Measurements from ENCODE around the gene SLIT2. TPM values are rescaled to one million over a fixed set of nuclear protein-coding genes. Genes with fewer than 3 reads are reported as not detected.

The SLIT2 gene
- total RNA-seq, 1 experiment from 2014 or later = 3.8 TPM

DNA sequence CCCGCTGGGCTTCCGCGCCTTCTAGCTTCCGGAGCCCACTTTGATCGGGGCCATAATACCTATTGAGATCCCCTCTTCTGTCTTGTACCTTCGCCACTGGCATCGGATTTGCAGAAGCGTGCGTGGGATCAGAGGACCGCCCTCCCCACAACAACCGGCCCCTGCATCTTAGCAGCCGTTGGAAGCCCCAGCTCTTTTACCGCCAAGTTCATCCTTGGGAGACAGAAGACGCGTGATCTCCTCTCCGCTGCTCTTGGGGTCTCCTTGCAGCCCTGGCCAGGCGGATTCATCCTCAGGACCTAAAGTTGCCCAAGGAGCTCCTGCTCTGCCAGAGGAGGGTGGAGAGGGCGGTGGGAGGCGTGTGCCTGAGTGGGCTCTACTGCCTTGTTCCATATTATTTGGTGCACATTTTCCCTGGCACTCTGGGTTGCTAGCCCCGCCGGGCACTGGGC is 1.6 kb downstream of the SLIT2 start:
- intact Hi-C loops (cut with micrococcal nuclease) = no loop called here
- ATAC-seq (no peak), DNase-seq (ENCODE audit: low read depth, low spot score) (no peak)
- CTCF ChIA-PET = no interaction called here
- Histone ChIP-seq H2AFZ (ENCODE audit: low read depth, low read length, poor library complexity, severe bottlenecking) (no peak overlapping the region), H3K4me1 (ENCODE audit: control insufficient read depth in 1 of 2, insufficient read depth in 2 of 2, low read length in 2 of 2) (peaks cover 0 to 12% of the 10 kb centered on the region in 2 experiments; a peak in 1 of 4 replicates), H3K27me3 (ENCODE audit: insufficient read depth, low read length) (no peaks in the 10 kb centered on the region), H3K9me2 (ENCODE audit: insufficient read depth) (no peaks in the 10 kb centered on the region), H3K9me3 (ENCODE audit: control insufficient read depth in 1 of 2, insufficient read depth in 1 of 2, low read depth in 1 of 2, low read length in 2 of 2) (no peaks in the 10 kb centered on the region), H3K4me2 (ENCODE audit: low read length) (no peak overlapping the region), H4K20me1 (ENCODE audit: insufficient read depth) (no peaks in the 10 kb centered on the region), H3K27ac (ENCODE audit: low read depth, low read length) (no peak overlapping the region), H3K4me3 (replicated peaks in 1 of 2; ENCODE audit: low read depth in 1 of 2, low read length in 2 of 2) (no peak overlapping the region), H3K9ac (ENCODE audit: low read length) (no peak overlapping the region), H3K79me2 (ENCODE audit: insufficient read depth, low read length) (no peaks in the 10 kb centered on the region), H3K36me3 (ENCODE audit: control insufficient read depth in 1 of 2, insufficient read depth in 2 of 2, low read length in 2 of 2) (no peaks in the 10 kb centered on the region)
- RAD21 ChIA-PET (ENCODE audit: low non-redundant PET in 1 of 2, low total read pairs in 2 of 2, uncharacterized antibody in 2 of 2, unreplicated experiment in 2 of 2) = no interaction called here
- POLR2A ChIA-PET = no interaction called here
- TF ChIP-seq POLR2A (IDR thresholded peaks at IDR 0.05; ENCODE audit: borderline replicate concordance, extremely low read depth, insufficient read depth, insufficient read length) = no peak
- TF ChIP-seq EZH2 (IDR thresholded peaks at IDR 0.05) = no peak
- no peak for TF ChIP-seq ZBTB33 (IDR thresholded peaks at IDR 0.05; ENCODE audit: extremely low read depth, insufficient replicate concordance, low read length)
- no peak for TF ChIP-seq SRF (IDR thresholded peaks at IDR 0.05; ENCODE audit: low read depth)
- no peak for TF ChIP-seq YY1 (IDR thresholded peaks at IDR 0.05; ENCODE audit: extremely low read depth, insufficient replicate concordance, low read depth, low read length)
- no peak for TF ChIP-seq REST (IDR thresholded peaks at IDR 0.05; ENCODE audit: low read depth)
- TF ChIP-seq, protein P1, sequence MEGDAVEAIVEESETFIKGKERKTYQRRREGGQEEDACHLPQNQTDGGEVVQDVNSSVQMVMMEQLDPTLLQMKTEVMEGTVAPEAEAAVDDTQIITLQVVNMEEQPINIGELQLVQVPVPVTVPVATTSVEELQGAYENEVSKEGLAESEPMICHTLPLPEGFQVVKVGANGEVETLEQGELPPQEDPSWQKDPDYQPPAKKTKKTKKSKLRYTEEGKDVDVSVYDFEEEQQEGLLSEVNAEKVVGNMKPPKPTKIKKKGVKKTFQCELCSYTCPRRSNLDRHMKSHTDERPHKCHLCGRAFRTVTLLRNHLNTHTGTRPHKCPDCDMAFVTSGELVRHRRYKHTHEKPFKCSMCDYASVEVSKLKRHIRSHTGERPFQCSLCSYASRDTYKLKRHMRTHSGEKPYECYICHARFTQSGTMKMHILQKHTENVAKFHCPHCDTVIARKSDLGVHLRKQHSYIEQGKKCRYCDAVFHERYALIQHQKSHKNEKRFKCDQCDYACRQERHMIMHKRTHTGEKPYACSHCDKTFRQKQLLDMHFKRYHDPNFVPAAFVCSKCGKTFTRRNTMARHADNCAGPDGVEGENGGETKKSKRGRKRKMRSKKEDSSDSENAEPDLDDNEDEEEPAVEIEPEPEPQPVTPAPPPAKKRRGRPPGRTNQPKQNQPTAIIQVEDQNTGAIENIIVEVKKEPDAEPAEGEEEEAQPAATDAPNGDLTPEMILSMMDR (IDR thresholded peaks at IDR 0.05 in 2 of 3, conservative IDR thresholded peaks at IDR 0.05 in 1 of 3; ENCODE audit: borderline replicate concordance in 1 of 3, insufficient read depth in 1 of 3, low read depth in 2 of 3, low read length in 2 of 3) = no peak
- TF ChIP-seq JUND (IDR thresholded peaks at IDR 0.05) = no peak
- no peak for TF ChIP-seq EZH2phosphoT487 (IDR thresholded peaks at IDR 0.05; ENCODE audit: borderline replicate concordance)
- TF ChIP-seq POLR2AphosphoS5 (IDR thresholded peaks at IDR 0.05; ENCODE audit: low read depth, low read length) = no peak
- TF ChIP-seq FOSL1 (IDR thresholded peaks at IDR 0.05; ENCODE audit: low read depth) = no peak
- no peak for TF ChIP-seq CBX3 (IDR thresholded peaks at IDR 0.05; ENCODE audit: low read depth)
- TF ChIP-seq ZNF274 (IDR thresholded peaks at IDR 0.05; ENCODE audit: low read depth, low read length) = no peak
- TF ChIP-seq CEBPB (IDR thresholded peaks at IDR 0.05; ENCODE audit: low read depth) = no peak
- no peak for TF ChIP-seq ZFX (IDR thresholded peaks at IDR 0.05)
- no TSS peak for BruUV-seq (replicated peaks)

Measured in HCT116 (cell line).